Tongue (tissue), 2 donors: Measurements from ENCODE around the gene ARID1B. TPM values are rescaled to one million over a fixed set of nuclear protein-coding genes. Genes with fewer than 3 reads are reported as not detected.
A peak's percentile ranks its signal among the peaks of the same experiment; 100 is the strongest.

Source experiments
- DNase-seq: peaks from one replicate; pipeline ENCODE4 v3.0.0-alpha.2; 2015
- total RNA-seq: library from RNA; depleted of rRNA; stranded (reverse); fragments of >200 nt; gene quantifications from one replicate; pipeline ENCODE4 v1.2.3, GENCODE V29; 2014

The ARID1B gene
- total RNA-seq = 143 TPM

GRCh38 chr6:156776840-156777576 lies at the start of gene ARID1B:
Gene ARID1B, plus strand, starts transcription at chr6:156777378. Its CDS starts 303 bp downstream, at chr6:156777681.
- peak; percentile 93 for DNase-seq

- no peak for DNase-seq
Measured at GRCh38 chr6:156727715-156728385, 49.3 kb upstream of the ARID1B start.

DNA sequence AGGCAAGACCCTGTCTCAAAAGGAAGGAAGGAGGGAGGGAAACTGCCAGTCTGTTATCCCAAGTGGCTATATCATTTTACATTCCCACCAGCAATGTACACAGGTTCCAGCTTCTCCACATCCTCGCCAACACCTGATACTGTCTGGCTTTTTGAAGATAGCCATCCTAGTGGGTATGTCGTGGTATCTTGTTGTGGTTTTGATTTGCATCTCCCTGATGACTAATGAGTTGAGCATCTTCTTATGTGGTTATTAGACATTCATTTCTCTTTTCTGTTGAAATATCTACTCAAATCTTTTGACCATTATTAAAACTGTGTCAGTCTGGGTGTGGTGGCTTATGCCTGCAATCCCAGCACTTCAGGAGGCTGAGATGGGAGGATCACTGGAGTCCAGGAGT lies 47.9 kb upstream of the ARID1B start:
- no peak for DNase-seq

- no peak for DNase-seq
Measured at GRCh38 chr6:156731396-156731795, 45.8 kb upstream of the ARID1B start.

DNA sequence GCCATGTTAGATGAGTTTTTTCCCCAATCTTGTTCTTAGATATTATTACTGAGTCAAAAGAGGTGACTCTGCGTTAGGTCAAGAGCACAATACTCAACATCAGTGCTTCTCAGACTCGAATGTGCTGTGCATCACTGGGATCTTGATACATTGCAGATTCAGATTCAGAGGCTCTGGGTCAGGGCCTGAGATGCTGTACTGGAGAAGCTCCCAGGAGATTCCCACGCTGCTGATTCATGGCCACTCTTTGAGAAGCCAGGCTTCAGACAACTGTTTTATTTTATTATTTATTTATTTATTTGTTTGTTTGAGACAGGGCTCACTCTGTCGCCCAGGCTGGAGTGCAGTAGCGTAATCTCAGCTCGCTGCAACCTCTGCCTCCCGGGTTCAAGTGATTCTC lies 41.4 kb upstream of the ARID1B start:
- no peak for DNase-seq

- DNase-seq = no peak
Measured at GRCh38 chr6:156740604-156741003, 36.6 kb upstream of the ARID1B start.

DNA sequence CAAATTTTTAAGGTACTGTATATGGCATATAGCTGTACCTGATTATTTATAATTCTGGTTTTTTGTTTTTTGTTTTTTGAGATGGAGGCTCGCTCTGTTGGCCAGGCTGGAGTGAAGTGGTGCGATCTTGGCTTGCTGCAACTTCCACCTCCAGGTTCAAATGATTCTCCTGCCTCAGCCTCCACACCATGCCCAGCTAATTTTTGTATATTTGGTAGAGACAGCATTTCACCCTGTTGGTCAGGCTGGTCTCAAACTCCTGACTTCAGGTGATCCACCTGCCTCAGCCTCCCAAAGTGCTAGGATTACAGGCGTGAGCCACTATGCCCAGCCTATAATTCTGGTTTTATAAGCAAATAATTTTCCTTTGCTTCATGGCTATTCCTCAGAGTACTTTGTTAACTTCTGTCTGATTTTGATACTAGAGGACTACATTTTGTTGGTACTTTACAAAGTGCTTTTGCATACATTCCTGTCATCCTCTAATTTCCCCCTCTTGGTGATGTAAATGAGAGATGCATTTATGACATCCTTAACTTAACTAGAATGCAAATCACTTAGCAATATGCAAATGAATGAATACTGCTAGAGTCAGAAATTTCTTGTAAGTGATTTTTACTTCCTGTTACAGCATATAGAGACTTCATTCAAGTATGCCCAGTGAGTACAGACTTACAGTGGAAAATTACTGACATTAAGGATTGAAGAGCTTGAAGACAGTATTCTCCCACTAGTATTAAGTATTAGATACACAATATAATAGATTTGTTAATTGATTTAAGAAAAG lies 35.7 kb upstream of the ARID1B start:
- no peak for DNase-seq

DNA sequence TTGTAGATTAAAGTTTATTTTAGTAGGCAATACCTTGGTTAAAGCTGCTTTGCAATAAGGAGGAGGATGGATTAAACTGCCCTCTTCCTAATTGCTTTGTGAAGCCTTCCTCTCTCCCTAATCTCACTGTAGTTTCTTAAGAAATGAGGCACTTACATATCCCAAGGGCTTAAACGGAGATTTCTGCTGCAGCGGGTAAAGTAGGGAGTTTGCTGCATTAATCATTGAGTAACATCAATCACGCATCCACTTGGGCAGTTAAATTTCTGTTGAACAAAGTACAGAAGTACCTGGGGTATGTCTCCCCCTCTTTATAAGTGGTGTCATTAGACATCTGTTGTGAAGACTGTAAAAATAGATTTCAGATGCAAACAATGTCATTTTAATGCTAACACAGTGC lies 29.5 kb upstream of the ARID1B start:
- no peak for DNase-seq

GRCh38 chr6:156748504-156748903 lies 28.7 kb upstream of the ARID1B start:
- DNase-seq = no peak

GRCh38 chr6:156752666-156753301 lies 24.4 kb upstream of the ARID1B start:
- DNase-seq = no peak

- DNase-seq = no peak
Measured at GRCh38 chr6:156756630-156757610, 20.3 kb upstream of the ARID1B start.

- no peak for DNase-seq
Measured at GRCh38 chr6:156757849-156758248, 19.3 kb upstream of the ARID1B start.

GRCh38 chr6:156760377-156760776 lies 16.8 kb upstream of the ARID1B start:
- DNase-seq = no peak

GRCh38 chr6:156762547-156762946 lies 14.6 kb upstream of the ARID1B start:
- DNase-seq = no peak

DNA sequence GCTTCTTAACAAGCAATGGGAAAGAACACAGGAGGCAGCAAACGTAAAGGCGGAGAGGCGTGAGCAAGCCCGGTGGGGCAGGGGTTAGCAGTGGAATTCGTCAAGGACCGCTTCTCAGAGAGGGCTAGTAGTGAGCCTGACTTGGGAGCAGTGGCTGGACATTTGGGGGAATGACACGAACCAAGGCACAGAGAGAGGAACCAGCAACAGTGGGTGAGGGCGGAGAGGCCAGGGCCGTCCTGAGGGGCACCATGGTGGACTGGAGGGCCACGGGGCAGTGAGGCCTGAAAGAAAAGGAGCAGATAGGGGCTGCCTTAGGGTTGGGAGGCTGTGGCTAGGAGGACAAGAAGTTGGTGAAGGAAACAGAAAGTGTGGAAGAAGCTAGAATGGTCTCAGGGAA lies 12.1 kb upstream of the ARID1B start:
- no peak for DNase-seq

GRCh38 chr6:156767603-156768467 lies 9.3 kb upstream of the ARID1B start:
- no peak for DNase-seq

- no peak for DNase-seq
Measured at GRCh38 chr6:156771047-156771446, 6.1 kb upstream of the ARID1B start.

DNA sequence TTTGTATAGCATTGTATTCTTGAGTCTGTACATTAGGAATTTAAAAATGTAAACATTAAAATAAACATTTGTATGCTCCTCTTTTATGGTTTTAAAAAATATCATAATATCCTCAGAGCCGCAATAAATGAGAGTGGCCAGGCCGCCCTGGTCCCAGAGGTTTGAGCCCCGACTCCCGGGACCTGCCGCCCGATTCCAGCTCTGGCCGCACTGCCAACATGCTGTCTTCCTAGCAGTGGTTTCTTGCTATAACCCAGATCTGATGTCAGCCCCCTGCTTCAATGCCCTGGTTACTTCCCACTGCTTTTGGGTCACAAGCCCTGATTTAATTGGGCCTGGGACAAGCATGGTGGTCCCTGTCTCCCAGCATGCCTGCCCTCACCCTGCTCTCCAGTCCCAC lies 5.4 kb upstream of the ARID1B start:
- DNase-seq = no peak

DNA sequence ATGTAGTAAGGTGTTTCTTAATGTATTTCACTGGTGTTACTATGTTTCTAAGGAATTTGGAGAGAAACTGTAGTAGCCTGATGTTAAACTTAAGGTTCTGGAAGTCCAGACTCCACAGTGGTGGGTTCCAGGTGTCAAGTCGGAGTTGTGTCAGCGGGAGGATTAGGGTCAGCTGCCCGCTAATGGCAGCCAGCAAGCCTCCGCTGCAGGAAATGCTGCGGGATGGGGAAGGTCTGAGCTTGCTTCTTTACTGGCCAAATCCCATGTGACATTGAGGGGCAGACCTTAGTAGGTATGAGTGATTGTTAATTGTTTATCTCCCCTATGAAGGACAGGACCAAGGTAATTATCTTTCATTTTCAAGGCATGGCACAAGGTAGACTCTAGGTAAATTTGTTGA lies 3.7 kb upstream of the ARID1B start:
- no peak for DNase-seq
